ENCODE data around the gene KCTD16. TPM values are rescaled to one million over a fixed set of nuclear protein-coding genes. Genes with fewer than 3 reads are reported as not detected.

KCTD16 gene
- total RNA-seq, 1 donor from 2014 or later = 5.6 TPM

DNA sequence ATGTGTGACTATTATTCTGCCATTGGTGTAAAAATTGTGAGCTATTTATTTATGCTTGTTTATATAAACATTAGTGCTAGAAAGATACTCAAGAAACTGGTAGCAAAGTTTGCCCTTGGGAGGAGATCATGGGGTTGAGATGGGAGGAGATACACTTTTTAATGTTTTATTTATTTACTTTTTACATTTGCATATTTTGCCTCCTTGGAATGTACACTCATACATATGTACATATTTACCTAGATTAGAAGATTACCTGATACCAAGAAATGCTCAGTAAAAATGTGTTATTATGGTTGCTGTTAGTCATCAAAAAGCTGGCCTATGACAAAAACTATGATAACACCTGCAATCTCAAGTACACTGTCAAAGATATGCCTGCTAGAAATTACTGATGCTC, 195.2 kb downstream of the KCTD16 start:
- Histone ChIP-seq H2AFZ (ENCODE audit: low read depth, low read length) (no peak overlapping the region), H3K27ac (ENCODE audit: low read depth, low read length) (no peak overlapping the region), H3K27me3 (ENCODE audit: insufficient read depth, low read length) (no peaks in the 10 kb centered on the region), H3K4me3 (ENCODE audit: insufficient read depth, low read depth, low read length) (no peak overlapping the region), H3K79me2 (ENCODE audit: insufficient read depth, low read length) (no peaks in the 10 kb centered on the region), H3K4me1 (ENCODE audit: insufficient read depth, low read length) (no peaks in the 10 kb centered on the region), H3K9me3 (ENCODE audit: insufficient read depth, low read depth, low read length) (no peaks in the 10 kb centered on the region), H3K4me2 (ENCODE audit: low read length) (no peak overlapping the region), H3K36me3 (ENCODE audit: insufficient read depth, low read length) (no peaks in the 10 kb centered on the region), H4K20me1 (ENCODE audit: insufficient read depth, low read length) (no peaks in the 10 kb centered on the region), H3K9ac (ENCODE audit: low read length) (no peak overlapping the region)
- Mint-ChIP-seq H3K27ac (ENCODE audit: unreplicated experiment) (no peak overlapping the region), H3K36me3 (ENCODE audit: low read depth, unreplicated experiment) (peaks cover 1% of the 10 kb centered on the region), H3K9me3 (ENCODE audit: unreplicated experiment) (peaks cover 2% of the 10 kb centered on the region), H3K27me3 (ENCODE audit: low read depth, unreplicated experiment) (no peaks in the 10 kb centered on the region), H3K4me1 (ENCODE audit: low read depth, unreplicated experiment) (peaks cover 15% of the 10 kb centered on the region), H3K4me3 (ENCODE audit: unreplicated experiment) (no peak overlapping the region)
- FAIRE-seq (no peak), DNase-seq (ENCODE audit: low read depth) (no peak)
- no peak for TF ChIP-seq EZH2 (IDR thresholded peaks at IDR 0.05; ENCODE audit: insufficient read depth, low read length)
- TF ChIP-seq, protein P1, sequence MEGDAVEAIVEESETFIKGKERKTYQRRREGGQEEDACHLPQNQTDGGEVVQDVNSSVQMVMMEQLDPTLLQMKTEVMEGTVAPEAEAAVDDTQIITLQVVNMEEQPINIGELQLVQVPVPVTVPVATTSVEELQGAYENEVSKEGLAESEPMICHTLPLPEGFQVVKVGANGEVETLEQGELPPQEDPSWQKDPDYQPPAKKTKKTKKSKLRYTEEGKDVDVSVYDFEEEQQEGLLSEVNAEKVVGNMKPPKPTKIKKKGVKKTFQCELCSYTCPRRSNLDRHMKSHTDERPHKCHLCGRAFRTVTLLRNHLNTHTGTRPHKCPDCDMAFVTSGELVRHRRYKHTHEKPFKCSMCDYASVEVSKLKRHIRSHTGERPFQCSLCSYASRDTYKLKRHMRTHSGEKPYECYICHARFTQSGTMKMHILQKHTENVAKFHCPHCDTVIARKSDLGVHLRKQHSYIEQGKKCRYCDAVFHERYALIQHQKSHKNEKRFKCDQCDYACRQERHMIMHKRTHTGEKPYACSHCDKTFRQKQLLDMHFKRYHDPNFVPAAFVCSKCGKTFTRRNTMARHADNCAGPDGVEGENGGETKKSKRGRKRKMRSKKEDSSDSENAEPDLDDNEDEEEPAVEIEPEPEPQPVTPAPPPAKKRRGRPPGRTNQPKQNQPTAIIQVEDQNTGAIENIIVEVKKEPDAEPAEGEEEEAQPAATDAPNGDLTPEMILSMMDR (IDR thresholded peaks at IDR 0.05; ENCODE audit: insufficient read depth, low read depth, low read length) = no peak

DNA sequence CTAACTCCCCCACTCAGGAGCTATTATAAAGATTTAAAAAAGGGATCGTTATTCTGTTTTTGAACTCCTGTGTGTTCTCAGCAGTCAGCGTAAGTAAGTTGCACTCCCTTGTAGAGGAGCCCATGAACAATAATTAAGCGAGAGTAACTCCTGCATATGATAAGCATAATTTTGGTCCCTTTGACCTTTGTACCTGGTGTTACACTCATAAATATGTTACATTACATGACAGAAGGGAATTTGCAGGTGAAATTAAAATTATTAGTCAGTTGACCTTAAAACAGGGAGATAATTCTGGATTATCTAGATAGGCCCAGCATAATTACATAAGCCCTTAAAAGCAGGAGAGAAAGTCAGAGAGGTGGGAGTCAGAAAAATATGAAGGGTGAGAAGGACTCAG, 197.3 kb downstream of the KCTD16 start:
- H3K36me3 ChIP-seq (ENCODE audit: insufficient read depth, low read length) = no peaks in the 10 kb centered on the region
- no peak for DNase-seq (ENCODE audit: low read depth)
- no peak overlapping the region for H3K9ac ChIP-seq (ENCODE audit: low read length)
- no peak for TF ChIP-seq EZH2 (IDR thresholded peaks at IDR 0.05; ENCODE audit: insufficient read depth, low read length)
- TF ChIP-seq, protein P1 (IDR thresholded peaks at IDR 0.05; ENCODE audit: insufficient read depth, low read depth, low read length) = no peak
- Mint-ChIP-seq H3K9me3 (ENCODE audit: unreplicated experiment) (peaks cover 2% of the 10 kb centered on the region), H3K4me3 (ENCODE audit: unreplicated experiment) (no peak overlapping the region), H3K27ac (ENCODE audit: unreplicated experiment) (no peak overlapping the region), H3K27me3 (ENCODE audit: low read depth, unreplicated experiment) (no peaks in the 10 kb centered on the region), H3K36me3 (ENCODE audit: low read depth, unreplicated experiment) (no peaks in the 10 kb centered on the region), H3K4me1 (ENCODE audit: low read depth, unreplicated experiment) (peaks cover 12% of the 10 kb centered on the region)
- H4K20me1 ChIP-seq (ENCODE audit: insufficient read depth, low read length) = no peaks in the 10 kb centered on the region
- H3K79me2 ChIP-seq (ENCODE audit: insufficient read depth, low read length) = no peaks in the 10 kb centered on the region
- H3K4me3 ChIP-seq (ENCODE audit: insufficient read depth, low read depth, low read length) = no peak overlapping the region
- H3K27me3 ChIP-seq (ENCODE audit: insufficient read depth, low read length) = no peaks in the 10 kb centered on the region
- H2AFZ ChIP-seq (ENCODE audit: low read depth, low read length) = no peak overlapping the region
- no peak overlapping the region for H3K4me2 ChIP-seq (ENCODE audit: low read length)
- no peak for FAIRE-seq
- no peaks in the 10 kb centered on the region for H3K9me3 ChIP-seq (ENCODE audit: insufficient read depth, low read depth, low read length)
- H3K4me1 ChIP-seq (ENCODE audit: insufficient read depth, low read length) = no peaks in the 10 kb centered on the region
- H3K27ac ChIP-seq (ENCODE audit: low read depth, low read length) = no peak overlapping the region

DNA sequence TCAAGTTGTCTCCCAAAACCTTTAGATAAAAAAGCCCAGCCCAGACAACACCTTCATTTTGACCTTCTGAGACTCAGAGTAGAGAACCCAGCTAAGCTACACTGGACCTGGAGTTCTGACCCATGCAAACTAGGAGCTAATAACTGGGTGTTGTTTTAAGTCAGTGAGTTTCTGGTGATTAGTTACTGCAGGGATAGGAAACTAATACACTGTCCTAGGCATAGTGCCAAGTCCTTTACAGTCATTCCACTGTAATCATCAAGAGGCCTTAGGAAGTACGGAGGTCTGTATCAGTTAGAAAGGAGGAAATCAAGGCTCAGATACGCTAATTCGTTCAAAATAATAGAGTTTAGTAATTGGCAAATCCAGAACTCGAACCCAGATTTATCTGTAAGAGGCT, 197.9 kb downstream of the KCTD16 start:
- no peak overlapping the region for H3K4me2 ChIP-seq (ENCODE audit: low read length)
- no peak overlapping the region for H3K27ac Mint-ChIP-seq (ENCODE audit: unreplicated experiment)
- no peak overlapping the region for H3K4me3 ChIP-seq (ENCODE audit: insufficient read depth, low read depth, low read length)
- no peaks in the 10 kb centered on the region for H3K4me1 ChIP-seq (ENCODE audit: insufficient read depth, low read length)
- peak; percentile 17 for DNase-seq (ENCODE audit: low read depth)
- peaks cover 2% of the 10 kb centered on the region for H3K9me3 Mint-ChIP-seq (ENCODE audit: unreplicated experiment)
- no peak overlapping the region for H3K9ac ChIP-seq (ENCODE audit: low read length)
- TF ChIP-seq EZH2 (IDR thresholded peaks at IDR 0.05; ENCODE audit: insufficient read depth, low read length) = no peak
- TF ChIP-seq, protein P1 (IDR thresholded peaks at IDR 0.05; ENCODE audit: insufficient read depth, low read depth, low read length) = no peak
- no peak overlapping the region for H3K4me3 Mint-ChIP-seq (ENCODE audit: unreplicated experiment)
- H3K27me3 Mint-ChIP-seq (ENCODE audit: low read depth, unreplicated experiment) = no peaks in the 10 kb centered on the region
- no peaks in the 10 kb centered on the region for H3K36me3 Mint-ChIP-seq (ENCODE audit: low read depth, unreplicated experiment)
- peaks cover 12% of the 10 kb centered on the region for H3K4me1 Mint-ChIP-seq (ENCODE audit: low read depth, unreplicated experiment)
- no peak overlapping the region for H2AFZ ChIP-seq (ENCODE audit: low read depth, low read length)
- H3K79me2 ChIP-seq (ENCODE audit: insufficient read depth, low read length) = no peaks in the 10 kb centered on the region
- no peaks in the 10 kb centered on the region for H3K9me3 ChIP-seq (ENCODE audit: insufficient read depth, low read depth, low read length)
- no peaks in the 10 kb centered on the region for H3K36me3 ChIP-seq (ENCODE audit: insufficient read depth, low read length)
- H4K20me1 ChIP-seq (ENCODE audit: insufficient read depth, low read length) = no peaks in the 10 kb centered on the region
- no peaks in the 10 kb centered on the region for H3K27me3 ChIP-seq (ENCODE audit: insufficient read depth, low read length)
- no peak for FAIRE-seq
- no peak overlapping the region for H3K27ac ChIP-seq (ENCODE audit: low read depth, low read length)
